HL-60/S4 treated with retinoic acid at 250 ng/mL for 4 days and 3 days (cell line): ENCODE data around the gene TPD52L1.
"Not testable (repeated sequence)": the region's sequence is repeated elsewhere in the genome, so short reads cannot be mapped to it uniquely, and the experiment has no call there.

ENCODE experiments used
- in situ Hi-C: fragments of 300-500 bp; cut with MboI; formaldehyde crosslinking; loops from 2 replicates; pipeline ENCODE4 v1.7.0; 2022; ENCODE audit warnings: low sequenced_read_pairs

Gene TPD52L1

DNA sequence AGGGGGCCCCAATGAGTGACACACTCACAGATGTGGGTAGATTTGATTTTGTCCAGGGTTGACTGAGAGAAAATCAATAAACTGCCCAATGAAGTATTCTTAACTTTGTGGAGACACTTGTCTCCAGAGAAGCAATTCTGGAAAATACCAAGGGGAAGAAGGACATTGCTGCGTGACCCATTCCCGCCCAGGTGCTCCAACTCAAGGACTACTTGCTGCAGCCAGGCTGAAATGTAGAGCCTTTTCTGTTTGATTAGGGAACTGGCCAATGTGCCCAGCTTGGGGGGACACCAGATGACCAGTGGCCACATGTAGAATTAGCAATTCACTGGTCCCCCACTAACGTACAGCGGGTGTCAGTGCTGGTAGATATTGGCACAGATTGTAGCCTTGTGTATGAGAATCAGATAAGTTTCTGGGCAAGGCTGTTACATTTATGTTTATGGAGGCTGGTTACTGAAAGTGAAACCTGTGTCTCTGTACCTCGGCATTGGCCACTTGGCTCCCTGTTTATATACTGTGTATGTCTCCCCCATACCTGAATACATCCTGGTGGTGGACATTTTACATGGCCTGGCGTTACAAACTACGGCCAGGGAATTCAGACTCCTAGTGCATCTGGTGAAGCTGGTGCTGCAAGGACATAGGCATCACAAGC, 115.9 kb downstream of the TPD52L1 start:
- in situ Hi-C loops = no loop called here

DNA sequence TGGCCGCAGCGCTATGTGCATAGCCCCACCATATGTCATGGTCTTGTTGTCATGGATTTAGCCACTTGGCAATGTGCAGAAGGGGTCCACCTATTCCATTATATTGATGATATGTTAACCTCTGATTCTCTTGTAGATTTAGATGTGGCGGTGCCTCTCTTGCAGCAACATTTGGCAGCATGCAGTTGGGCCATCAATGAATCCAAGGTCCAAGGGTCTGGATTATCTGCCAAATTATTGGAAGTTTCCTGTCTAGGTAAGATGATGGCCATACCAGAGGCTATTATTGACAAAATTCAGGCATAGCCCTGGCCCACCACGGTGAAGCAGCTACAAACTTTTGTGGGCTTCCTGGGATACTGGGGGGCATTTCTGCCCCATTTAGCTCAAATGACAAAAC, 116.8 kb downstream of the TPD52L1 start:
- in situ Hi-C loops = no loop called here

DNA sequence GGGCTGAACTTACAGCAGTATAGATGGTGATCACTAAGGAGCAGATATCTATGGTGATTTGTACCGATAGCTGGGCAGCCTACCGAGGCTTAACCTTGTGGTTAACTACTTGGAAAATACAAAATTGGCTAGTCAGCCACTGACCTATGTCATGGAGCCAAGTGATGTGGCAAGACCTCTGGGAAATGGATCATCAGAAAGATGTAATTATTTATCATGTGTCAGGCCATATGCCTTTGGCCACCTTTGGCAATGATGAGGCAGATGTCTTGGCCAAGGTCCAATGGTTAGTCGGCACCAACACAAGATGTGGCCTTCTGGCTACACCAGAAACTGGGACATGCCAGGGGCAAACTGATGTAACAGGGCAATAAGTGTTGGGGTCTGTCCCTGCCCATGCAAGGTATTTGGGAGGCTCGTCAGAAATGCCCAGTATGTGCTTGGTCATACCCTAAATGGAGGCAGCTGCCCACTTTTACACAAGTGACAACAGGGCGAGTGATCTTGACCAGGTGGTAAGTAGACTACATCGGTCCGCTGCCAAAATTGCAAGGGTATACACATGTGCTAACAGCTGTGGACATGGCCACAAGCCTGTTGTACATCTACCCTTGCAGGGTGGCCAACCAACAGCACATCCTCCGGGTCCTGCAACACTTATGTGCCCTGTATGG, 118.0 kb downstream of the TPD52L1 start:
- in situ Hi-C loops = no loop called here

DNA sequence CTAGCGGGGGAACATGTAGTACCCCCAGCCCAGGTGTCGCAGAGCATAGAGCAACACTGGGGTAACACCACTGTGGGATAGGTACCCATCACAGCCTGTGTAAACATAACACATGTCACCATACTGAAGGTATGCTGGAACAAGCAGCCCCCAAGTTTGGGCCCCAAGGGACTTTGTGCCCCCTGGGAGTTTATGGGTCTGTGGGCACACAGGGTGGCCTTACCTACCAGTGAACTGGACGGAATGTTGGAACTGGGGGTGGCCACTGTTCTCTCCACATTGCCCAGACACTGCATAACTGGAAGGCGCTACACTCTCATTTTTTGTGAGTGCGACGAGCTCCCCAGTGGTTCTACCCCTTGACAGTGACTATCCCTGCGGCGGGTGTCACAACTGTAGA, 119.7 kb downstream of the TPD52L1 start:
- in situ Hi-C loops = no loop called here

DNA sequence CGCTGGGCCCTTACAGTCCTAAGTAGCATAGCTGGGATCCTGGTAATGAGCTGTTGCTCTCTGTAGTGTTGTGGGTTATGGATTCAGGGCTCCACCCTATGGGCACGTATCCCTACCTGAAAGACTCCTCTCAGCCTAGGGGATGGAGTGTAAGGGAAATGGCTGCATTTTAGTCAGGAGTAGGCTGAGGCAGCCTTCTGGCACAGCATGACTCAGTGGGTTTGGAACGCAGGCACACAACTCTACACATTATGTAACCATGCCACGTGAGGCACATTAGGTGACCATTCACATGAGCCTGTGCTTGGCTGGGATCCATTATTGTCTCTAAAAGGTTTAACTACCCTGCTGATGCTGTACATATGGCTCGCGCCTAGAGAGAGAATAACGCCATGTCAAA, 120.4 kb downstream of the TPD52L1 start:
- in situ Hi-C loops = no loop called here

DNA sequence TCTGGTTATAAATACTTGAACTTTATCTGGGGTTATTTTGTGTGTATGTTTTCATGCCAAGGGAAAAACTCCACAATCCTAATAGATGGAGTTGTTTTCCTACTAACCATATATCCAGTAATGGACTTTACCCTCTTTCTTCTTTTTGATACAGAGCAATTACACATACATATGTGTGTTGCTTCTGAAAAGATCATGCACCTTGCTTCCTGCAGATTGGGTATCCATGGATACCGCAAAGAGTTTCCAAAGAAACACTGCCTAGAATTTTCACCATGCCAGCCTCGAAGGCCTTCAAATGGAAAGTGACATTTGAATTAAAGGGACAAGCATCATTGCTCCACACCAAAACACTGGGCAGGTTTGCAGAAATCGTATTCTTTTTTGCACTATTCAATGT, 121.4 kb downstream of the TPD52L1 start:
- in situ Hi-C loops = no loop called here

DNA sequence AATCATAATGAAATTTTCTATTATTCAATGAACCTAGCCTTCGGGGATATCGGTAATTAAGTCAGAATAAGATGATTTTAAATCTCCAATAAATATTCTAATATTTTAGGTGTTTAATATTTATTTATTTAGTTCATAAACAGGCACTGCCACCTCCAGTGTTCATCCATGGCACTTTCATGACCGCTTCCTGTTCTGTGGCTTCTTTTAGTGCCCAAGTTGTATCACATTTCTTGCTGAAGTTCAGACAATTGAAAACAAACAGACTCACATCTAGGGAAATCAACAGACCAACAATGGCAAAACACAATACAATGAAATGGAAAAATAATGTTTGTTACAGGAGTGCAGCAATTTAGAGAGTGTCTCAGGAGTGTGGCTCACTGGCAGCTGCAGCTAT, 122.2 kb downstream of the TPD52L1 start:
- in situ Hi-C loops = no loop called here

DNA sequence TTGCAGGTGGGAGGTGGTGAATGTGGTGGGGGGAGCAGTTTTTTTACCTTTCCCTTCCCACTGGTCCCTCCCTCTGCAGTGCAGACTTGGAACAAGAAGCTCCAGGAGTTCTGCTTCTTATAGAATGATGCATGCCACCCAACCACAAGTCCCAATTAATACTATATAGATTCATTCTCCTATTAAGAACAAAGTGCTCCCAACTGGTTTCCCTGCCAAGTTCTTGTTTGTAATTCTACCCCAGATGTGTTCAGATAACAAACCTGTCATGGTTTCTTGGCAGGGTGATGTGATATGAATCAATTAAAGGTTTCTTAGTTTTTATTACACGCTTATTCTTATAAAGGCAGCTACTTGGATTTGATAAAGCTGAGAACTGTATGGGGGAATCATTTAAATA, 124.3 kb downstream of the TPD52L1 start:
- in situ Hi-C loops = no loop called here

DNA sequence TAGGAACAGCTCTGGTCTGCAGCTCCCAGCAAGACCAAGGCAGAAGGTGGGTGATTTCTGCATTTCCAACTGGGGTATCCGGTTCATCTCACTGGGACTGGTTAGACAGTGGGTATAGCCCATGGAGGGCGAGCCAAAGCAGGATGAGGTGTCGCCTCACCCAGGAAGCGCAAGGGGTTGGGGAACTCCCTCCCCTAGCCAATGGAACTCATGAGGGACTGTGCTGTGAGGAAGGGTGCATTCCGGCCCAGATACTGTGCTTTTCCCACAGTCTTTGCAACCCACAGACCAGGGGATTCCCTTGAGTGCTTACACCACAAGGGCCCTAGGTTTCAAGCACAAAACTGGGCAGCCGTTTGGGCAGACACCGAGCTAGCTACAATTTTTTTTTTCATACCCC, 126.4 kb downstream of the TPD52L1 start:
- in situ Hi-C loops = no loop called here

DNA sequence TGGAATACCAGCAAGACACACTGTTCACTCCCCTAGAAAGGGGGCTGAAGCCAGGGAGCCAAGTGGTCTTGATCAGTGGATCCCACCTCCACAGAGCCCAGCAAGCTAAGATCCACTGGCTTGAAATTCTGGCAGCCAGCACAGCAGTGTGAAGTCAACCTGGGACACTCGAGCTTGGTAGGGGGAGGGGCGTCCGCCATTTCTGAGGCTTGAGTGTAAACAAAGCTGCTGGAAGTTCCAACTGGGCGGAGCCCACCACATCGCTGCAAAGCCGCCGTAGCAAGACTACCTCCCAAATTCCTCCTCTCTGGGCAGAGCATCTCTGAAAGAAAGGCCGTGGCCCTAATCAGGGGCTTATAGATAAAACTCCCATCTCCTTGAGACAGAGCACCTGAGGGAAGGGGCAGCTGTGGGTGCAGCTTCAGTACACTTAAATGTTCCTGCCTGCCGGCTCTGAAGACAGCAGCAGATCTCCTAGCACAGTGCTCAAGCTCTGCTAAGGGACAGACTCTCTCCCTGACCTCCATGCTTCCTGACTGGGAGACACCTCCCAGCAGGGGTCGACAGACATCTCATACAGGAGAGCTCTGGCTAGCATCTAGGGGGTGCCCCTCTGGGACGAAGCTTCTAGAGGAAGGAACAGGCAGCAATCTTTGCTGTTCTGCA, 126.9 kb downstream of the TPD52L1 start:
- in situ Hi-C loops = not testable (repeated sequence)

DNA sequence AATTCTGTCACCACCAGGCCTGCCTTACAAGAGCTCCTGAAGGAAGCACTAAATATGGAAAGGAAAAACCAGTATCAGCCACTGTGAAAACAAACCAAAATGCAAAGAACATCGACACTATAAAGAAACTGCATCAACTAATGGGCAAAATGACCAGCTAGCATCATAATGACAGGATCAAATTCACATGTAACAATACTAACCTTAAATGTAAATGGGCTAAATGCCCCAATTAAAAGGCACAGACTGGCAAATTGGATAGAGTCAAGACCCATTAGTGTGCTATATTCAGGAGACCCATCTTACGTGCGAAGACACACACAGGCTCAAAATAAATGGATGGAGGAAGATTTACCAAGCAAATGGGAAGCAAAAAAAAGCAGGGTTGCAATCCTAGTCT, 128.9 kb downstream of the TPD52L1 start:
- in situ Hi-C loops = not testable (repeated sequence)

DNA sequence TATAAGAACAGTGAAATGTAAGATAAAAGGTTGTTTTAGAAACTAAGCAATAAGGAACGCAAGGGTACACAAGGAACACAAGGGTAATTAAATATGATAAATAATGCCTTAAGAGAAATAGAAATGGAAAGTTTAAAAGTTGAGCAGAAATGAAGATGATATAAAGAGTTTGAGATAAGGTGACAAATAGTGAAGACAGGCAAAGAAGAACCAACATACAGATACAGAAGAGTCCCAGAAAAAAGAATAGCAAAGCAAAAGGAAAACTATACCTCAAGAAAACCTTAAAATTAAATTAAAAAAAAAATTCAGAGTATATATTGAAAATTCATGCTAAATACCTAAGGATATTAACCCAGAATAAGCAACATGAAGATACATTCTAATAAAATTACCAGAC, 131.8 kb downstream of the TPD52L1 start:
- in situ Hi-C loops = no loop called here

DNA sequence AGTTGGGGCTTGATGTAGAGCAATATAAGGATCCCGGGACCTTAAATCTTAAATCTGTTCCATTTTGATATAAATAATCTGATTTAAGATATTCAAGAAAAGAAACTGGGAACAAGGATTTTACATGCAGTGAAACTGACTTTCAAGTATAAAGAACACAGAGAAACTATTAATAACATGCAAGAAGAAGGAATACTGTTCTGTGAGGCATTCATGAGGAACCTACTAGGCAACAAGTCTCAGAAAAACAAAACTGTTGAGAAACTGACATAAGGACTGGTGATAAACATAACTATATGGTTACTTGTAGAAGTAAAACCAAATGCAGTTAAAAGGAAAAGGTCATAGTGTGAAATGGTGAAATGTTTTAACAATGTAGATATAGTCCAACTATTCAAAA, 132.4 kb downstream of the TPD52L1 start:
- in situ Hi-C loops = no loop called here

DNA sequence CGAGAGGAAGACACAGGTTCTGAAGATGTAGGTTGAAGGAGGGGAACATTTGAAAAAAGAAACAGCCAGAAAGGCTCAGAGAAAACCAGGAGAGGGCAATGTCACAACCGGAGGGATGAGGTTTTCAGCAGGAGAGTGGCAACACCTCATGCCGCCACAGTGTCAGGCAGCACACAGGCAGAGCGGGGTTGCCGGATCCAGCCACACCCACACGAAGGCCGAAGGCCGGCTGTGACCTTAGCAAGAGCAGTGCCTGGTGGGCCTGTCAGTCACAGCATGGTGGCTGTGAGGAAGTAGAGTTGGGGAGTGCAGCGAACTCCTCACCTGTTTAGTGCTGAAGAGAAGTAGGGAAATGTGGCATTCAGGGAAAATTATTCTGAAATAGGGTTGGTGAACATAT, 134.1 kb downstream of the TPD52L1 start:
- in situ Hi-C loops = no loop called here

DNA sequence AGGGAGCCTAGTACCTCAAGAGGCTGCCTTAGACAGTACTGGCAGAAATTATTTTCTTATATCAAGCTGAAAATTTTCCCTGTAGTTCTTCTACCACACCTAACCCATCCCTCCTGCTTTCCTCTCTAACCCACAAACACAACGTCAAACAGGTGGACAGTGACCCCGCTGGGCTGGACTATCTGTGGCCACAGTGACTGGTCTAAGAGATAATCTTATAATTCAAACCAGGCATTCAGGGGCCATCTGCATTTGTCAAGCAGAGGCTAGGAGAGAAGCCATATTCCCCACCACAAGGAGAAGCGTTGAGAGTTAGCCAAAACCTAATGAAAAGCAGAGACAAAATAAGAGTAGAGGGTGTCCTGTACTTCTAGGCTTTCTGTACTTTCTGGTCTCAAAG, 140.0 kb downstream of the TPD52L1 start:
- in situ Hi-C loops = no loop called here

DNA sequence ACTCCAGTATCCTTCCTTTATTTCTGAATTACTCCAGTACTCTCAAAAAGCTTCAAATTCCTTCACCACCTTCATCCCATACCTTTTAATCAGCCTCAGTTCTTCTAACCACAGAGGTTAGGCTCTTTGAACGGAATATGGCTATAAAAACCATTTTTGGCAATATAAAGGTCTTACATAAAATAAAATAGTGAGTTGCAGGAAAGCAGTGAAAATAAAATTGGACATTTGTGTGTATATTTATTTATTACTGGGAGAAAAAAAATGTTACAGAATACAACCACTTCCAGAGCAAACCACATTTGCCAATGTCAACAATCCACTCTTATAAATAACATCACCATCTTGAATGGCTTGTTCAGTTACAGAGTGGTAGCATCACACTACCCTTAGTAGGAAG, 140.5 kb downstream of the TPD52L1 start:
- in situ Hi-C loops = no loop called here

DNA sequence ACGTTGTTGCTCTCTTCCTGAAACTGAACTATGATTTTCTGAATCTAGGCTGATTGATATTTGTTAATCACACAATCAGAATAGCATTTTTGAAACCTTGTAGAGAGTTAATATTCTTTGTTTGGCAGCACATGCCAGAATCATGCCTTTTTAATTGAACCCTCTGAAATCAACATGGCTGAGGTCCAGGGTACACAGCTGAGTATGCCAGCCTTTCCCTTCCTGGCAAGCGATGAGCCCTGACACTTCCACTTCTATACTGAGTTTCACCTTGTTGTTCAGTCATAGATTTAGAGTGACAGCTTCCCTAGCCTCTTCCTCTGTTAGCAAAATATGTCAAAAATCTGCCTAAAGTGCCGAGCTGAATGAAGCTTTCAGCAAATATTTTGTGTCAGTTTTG, 141.4 kb downstream of the TPD52L1 start:
- in situ Hi-C loops = no loop called here

DNA sequence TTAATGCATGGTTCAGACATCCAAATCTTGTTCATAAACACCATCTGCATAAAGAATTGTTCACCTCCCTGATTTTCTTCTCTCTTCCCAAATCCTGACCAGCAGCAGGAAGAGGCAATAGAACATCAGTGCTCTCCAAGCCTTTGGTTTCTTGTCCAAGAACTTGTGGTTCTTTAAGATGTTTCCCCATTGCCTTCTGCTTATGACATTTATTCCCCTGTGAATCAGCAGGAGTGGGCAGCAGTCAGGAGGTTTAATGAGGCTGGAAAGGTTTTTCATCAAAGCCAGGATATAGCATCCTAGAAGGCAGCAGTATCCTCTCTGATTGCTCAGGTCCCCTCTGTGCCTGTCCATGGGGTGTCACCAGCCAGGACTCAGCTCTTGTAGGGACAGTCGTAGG, 142.9 kb downstream of the TPD52L1 start:
- in situ Hi-C loops = no loop called here

DNA sequence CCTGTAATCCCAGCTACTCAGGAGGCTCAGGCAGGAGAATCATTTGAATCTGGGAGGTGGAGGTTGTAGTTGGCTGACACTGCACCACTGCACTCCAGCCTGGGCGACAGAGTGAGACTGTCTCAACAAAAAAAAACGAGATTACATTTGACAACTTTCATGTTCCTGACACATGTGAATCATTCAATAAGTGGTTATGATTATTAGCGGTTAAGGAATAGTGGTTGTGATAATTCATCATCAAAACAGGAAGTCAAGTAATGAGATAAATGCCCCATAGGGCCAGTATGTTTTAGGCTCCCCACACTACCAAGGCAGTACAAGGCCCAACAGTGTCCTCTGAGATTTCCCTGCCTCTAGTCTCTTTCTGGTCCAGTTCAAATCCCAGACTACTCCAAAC, 145.7 kb downstream of the TPD52L1 start:
- in situ Hi-C loops = no loop called here

DNA sequence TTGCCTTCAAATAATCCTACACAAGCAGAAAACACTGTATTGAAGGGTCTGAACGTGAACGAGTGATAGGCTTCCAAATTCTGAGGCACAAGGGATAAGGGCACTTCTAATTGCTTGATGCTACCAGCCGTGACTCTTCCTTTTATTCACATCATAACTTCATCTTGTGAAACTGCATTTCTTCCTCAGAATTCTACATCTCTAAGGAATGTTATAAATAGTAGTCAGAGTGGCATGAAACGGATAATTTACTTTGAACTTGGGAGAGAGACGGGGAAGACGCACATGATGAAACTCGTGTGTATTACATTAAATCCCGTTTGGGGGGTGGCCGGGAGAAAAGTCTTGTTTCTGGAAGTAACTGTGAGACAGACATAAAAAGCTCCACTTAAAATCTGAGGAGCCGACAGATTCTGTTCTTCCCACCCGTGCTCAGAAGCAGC, 147.4 kb downstream of the TPD52L1 start:
- in situ Hi-C loops = loop anchor here (10.0 kb wide), 1 partner anchor 674 kb away; no protein-coding TSS in a partner anchor

DNA sequence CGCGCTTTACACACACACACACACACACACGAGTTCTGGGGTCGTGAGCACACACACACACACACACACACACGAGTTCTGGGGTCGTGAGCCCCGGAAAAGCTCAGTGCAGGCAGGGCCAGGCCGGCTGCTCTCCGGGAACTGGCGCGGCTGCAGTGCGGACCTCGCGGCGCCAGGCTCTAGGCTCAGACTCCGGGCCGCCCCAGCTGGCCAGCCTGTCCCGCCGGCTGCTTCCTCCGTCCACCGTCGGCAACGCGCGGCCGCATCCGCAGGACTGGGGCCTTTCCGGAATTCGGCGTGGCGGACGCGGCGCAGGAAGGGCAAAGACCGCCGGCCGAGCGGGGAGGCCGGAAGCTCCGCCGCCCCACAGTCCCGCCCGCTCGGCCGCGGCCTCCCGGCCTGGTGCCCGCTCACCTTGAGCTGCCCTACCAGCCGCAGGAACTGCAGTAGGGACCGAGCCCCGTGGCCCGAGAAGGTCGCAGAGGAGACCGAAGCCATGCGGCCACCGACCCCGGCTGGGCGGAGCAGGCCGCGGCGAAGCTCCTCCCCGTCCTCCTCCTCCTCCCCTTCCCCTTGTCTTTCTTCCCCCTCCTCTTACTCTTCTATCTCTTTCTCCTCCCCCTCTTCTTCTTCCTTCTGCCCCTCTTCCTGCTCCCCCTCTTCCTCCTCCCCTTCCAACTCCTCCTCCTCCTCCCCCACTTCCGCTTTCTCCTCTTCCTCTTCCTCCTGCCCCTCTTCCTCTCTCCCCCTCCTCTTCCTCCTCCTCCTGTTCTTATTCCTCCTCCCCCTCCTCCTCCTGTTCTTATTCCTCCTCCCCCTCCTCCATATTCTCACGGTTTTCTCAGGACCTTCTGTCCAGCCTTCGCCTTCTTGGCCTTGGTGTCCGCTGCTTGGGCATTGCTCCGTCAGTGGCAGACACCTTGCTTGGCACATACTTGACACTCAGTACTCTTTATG, 148.1 kb downstream of the TPD52L1 start, which contains the start of gene HDDC2:
Gene HDDC2 (minus strand): TSS at position 533 of the 957 bp plus-strand sequence. CDS start 35 bp downstream, at position 498.
- in situ Hi-C loops = loop anchor here (10.0 kb wide), 1 partner anchor 673 kb away; no protein-coding TSS in a partner anchor
